Upper lobe of right lung (tissue), 1 donor: Measurements from ENCODE around the gene TTBK1. TPM values are rescaled to one million over a fixed set of nuclear protein-coding genes. Genes with fewer than 3 reads are reported as not detected.

Source experiments
- ATAC-seq: fragments of 200-7000 bp; cut with Tn5 transposase; one replicate; pipeline ENCODE4 v1.9.1; 2020; ENCODE audit warnings: mild to moderate bottlenecking, moderate library complexity
- DNase-seq: peaks from one replicate; pipeline ENCODE4 v3.0.0-alpha.2; 2020
- H3K27ac ChIP-seq: fragments of 200-600 bp; one replicate; pipeline ENCODE4 v1.8.0; 2022
- H3K27me3 ChIP-seq: fragments of 200-600 bp; one replicate; pipeline ENCODE4 v1.8.0; 2022; ENCODE audit warnings: mild to moderate bottlenecking
- H3K36me3 ChIP-seq: fragments of 200-600 bp; one replicate; pipeline ENCODE4 v1.8.0; 2022
- H3K4me1 ChIP-seq: fragments of 200-600 bp; one replicate; pipeline ENCODE4 v1.8.0; 2022
- H3K4me3 ChIP-seq: fragments of 200-600 bp; one replicate; pipeline ENCODE4 v1.8.0; 2022; ENCODE audit warnings: mild to moderate bottlenecking
- H3K9me3 ChIP-seq: fragments of 200-600 bp; one replicate; pipeline ENCODE4 v1.8.0; 2022
- intact Hi-C: fragments of 100-400 bp; cut with DNase I; formaldehyde crosslinking; loops from one replicate; pipeline ENCODE4 v1.11.0; 2022
- total RNA-seq: library from RNA; stranded (reverse); fragmentation: NEBNext Ultra II Directional; extraction: Animal tissue kit (Norgen Biotek cat#: 25700); gene quantifications from one replicate; pipeline ENCODE4 v1.2.1, GENCODE V29; 2021
- TF ChIP-seq, protein P1 (sequence below): fragments of 200-600 bp; IDR thresholded peaks from one replicate; pipeline ENCODE4 v1.8.0; 2022; ENCODE audit warnings: antibody characterized with exemption
- donor health status: DM: no; HTN: yes; CAD: no; lungs with severe emphysema.

The TTBK1 gene
- total RNA-seq, 1 donor from 2014 or later = 0.17 TPM

DNA sequence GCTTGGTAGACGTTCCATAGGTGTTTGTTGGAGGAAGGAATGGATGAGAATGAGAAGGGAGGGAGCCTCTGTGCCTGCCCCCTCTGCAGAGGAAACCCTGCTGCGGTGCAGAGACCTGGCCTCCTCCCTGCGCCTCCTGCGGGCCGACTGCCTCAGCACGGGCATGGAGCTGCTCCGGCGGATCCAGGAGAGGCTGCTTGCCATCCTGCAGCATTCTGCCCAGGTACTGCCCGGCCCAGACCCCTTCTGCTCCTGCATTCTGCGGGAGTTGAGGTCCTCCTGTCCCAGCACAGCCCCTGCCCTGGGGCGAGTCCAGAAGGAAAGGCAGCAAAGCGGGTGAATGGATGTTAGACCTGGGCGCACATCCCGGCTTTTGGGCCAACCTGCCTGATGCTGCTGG is 20.1 kb upstream of the TTBK1 start:
- TF ChIP-seq, protein P1, sequence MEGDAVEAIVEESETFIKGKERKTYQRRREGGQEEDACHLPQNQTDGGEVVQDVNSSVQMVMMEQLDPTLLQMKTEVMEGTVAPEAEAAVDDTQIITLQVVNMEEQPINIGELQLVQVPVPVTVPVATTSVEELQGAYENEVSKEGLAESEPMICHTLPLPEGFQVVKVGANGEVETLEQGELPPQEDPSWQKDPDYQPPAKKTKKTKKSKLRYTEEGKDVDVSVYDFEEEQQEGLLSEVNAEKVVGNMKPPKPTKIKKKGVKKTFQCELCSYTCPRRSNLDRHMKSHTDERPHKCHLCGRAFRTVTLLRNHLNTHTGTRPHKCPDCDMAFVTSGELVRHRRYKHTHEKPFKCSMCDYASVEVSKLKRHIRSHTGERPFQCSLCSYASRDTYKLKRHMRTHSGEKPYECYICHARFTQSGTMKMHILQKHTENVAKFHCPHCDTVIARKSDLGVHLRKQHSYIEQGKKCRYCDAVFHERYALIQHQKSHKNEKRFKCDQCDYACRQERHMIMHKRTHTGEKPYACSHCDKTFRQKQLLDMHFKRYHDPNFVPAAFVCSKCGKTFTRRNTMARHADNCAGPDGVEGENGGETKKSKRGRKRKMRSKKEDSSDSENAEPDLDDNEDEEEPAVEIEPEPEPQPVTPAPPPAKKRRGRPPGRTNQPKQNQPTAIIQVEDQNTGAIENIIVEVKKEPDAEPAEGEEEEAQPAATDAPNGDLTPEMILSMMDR = no peak
- Histone ChIP-seq H3K4me3 (no peak overlapping the region), H3K4me1 (peaks cover 11% of the 10 kb centered on the region), H3K9me3 (no peaks in the 10 kb centered on the region), H3K36me3 (peaks cover 27% of the 10 kb centered on the region), H3K27ac (no peak overlapping the region), H3K27me3 (no peaks in the 10 kb centered on the region)
- DNase-seq = peak; percentile 51
- intact Hi-C loops = no loop called here
- ATAC-seq = no peak

DNA sequence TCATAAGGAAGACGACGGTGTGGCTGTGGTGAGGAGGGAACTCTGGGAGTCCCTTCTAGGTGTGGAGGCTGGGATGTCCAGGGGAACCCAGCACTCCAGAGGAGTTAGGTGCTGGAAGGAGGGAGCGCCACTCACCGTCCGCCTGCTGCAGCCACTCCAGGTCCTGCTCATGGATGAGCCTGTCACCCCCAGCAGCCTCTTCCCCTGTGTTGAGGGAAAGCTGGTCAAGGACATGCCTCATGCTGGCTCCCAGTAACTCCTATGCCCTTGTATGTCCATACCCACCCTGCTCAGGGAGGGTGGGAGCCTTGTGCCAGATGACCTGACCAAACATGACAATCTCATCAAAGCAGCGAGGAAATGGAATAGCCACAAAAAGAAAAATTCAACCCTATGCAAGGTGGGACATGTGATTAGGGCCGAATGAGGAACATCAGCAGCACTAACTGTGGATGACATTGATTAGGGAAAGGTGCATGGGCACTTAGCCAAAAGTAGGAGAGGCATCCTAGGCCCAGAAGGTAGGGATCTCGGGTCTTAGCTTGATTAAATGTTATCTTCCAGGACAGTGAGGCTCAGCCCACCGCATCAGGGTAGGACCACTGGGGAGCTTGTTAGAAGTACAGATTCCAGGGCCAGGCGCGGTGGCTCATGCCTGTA is 17.0 kb upstream of the TTBK1 start:
- peaks cover 17% of the 10 kb centered on the region for H3K4me1 ChIP-seq
- TF ChIP-seq, protein P1 = no peak
- peaks cover 6% of the 10 kb centered on the region for H3K27me3 ChIP-seq
- intact Hi-C loops = no loop called here
- H3K27ac ChIP-seq = no peak overlapping the region
- no peaks in the 10 kb centered on the region for H3K9me3 ChIP-seq
- H3K36me3 ChIP-seq = peaks cover 15% of the 10 kb centered on the region
- ATAC-seq (no peak), DNase-seq (peak; percentile 52)
- no peak overlapping the region for H3K4me3 ChIP-seq

DNA sequence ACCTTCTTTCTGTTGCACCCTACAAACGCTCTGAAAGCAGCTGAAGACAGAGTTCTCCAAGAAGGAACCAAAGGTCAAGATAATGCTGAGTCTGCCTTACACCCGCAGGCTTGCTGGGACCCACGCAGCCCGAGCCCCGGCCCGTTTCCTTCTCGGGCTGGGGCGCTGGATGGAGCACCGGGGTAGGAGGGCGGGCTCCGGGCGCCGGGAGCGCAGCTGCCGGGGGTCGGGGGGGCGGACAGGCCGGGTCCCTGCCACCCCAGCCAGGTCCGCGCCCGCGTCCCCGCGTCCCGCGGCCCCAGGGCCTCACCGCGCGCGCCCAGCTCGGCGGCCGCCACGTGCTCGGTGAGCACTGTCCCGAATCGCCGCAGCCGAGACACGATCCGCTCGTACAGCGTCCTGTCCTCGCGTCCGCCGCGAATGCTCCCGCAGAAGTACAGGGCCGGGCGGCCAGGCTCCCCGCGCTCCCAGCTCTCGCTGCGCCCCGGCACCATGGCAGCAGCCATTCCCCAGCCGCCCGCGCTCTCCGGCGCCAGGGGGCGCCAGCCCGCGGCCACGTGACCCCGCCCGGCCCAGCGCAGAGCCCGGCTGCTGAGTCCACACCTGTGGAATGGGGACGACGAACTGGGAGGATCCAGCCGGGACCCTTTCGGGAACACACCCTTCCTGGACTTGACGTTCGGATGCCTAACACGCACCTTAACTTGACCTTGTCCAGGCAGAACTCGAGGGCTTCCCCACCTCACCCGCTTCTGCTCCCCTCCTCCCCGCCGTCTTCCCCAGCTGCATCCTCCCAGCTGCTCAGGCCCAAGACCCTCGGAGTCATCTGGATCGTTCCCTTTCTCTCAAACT is 14.1 kb upstream of the TTBK1 start, which contains the start of gene DNPH1:
Gene DNPH1, minus strand, starts transcription at position 531 of the 852 bp plus-strand sequence. Its CDS starts 25 bp downstream, at position 506.
- peak within 1 kb of the TSS; percentile 62 for H3K4me3 ChIP-seq
- peak within 1 kb of the TSS; percentile 58 for H3K27ac ChIP-seq
- H3K27me3 ChIP-seq = peaks cover 8% of the 10 kb centered on the region
- TF ChIP-seq, protein P1 = peak; percentile 92
- DNase-seq (peak; percentile 92), ATAC-seq (peak; percentile 98)
- no peaks in the 10 kb centered on the region for H3K36me3 ChIP-seq
- intact Hi-C loops = no loop called here
- peaks cover 17% of the 10 kb centered on the region for H3K4me1 ChIP-seq
- no peaks in the 10 kb centered on the region for H3K9me3 ChIP-seq

DNA sequence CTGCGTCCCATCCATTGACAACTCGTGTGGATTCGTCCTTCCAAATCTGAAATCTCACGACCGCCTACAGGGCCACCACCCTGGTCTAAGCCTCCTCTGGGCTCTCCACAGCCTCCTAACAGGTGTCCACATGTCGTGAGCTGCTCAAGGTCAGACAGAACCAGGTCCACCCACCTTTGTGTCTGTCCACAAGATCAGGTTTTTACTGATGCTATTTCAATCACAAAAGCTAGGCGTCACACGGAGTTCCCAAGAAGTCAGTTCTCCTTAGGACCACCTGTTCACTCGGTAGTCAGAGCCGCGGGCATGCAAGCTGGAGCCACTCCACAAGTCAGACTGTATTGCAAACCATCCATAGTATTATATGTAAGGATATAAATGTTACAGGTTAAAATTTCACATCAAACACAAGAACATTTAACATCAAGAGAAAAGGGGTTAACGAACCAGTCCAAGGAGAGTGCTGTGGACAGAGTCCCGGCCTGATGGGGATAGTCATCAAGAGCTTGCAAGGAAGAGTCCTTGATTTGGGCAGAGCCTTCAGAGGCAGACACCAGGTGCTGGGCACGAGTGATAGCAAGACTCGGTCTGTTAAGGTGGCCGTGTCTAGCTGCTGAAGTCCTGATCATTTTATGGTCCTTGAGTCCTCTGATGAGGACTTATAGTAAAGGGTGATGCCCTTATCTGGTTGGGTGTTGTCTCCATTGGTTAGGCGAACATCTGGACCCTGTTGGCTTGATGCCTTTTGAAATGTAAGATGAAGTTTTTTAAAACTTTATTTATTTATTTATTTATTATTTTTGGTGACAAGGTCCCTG is 13.3 kb upstream of the TTBK1 start:
- Histone ChIP-seq H3K9me3 (no peaks in the 10 kb centered on the region), H3K36me3 (no peaks in the 10 kb centered on the region), H3K4me3 (peak overlapping the region; percentile 62), H3K4me1 (peaks cover 10% of the 10 kb centered on the region), H3K27ac (no peak overlapping the region), H3K27me3 (peaks cover 8% of the 10 kb centered on the region)
- intact Hi-C loops = no loop called here
- ATAC-seq (no peak), DNase-seq (peak; percentile 31)
- TF ChIP-seq, protein P1 = no peak

DNA sequence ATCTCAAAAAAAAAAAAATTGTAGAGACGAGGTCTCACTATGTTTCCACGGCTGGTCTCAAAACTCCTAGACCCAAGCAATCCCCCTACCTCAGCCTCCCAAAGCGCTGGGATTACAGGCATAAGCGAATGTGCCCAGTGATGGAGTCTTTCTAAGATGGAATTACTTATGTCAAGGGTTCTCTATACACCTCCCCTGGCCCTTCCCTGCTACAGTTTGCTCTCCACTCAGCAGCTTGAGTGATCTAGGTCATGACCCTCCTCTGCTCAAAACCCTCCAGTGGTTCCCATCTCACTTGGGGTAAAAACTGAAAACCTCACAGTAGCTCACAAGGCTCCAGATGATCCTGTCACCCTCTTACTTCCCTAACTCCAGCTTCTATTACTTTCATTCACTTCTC is 12.2 kb upstream of the TTBK1 start:
- Histone ChIP-seq H3K36me3 (no peaks in the 10 kb centered on the region), H3K4me1 (peaks cover 10% of the 10 kb centered on the region), H3K9me3 (no peaks in the 10 kb centered on the region), H3K4me3 (no peak overlapping the region), H3K27me3 (peaks cover 8% of the 10 kb centered on the region), H3K27ac (no peak overlapping the region)
- no peak for ATAC-seq
- intact Hi-C loops = no loop called here
- TF ChIP-seq, protein P1 = no peak
- no peak for DNase-seq
